Caco-2 (cell line): Measurements from ENCODE around the gene PLEKHH2. TPM values are rescaled to one million over a fixed set of nuclear protein-coding genes. Genes with fewer than 3 reads are reported as not detected.

Experiments
- BruUV-seq: library from RNA; stranded (reverse); fragments of 400-500 nt; replicated peaks from 2 replicates; lab custom pipeline; 2021; lab: Mats Ljungman, UMichigan
- CTCF ChIA-PET: fragments of 300-600 bp; sonication (Branson Sonifier 250); formaldehyde crosslinking; loops from one replicate; lab custom pipeline; 2022; ENCODE audit warnings: antibody characterized with exemption; lab: Charles Lee
- POLR2A ChIA-PET: fragments of 300-600 bp; sonication (Branson Sonifier 250); formaldehyde crosslinking; loops from one replicate; lab custom pipeline; 2022; ENCODE audit warnings: antibody characterized with exemption; lab: Charles Lee
- DNase-seq, 2 experiments: peaks; one replicate each; pipeline versions ENCODE4 v3.0.0 to v3.0.0-alpha.2; 2020 to 2022
- H3K27me3 ChIP-seq: replicated peaks from 2 replicates; pipeline ENCODE4 v1.6.0; 2011; ENCODE audit warnings: low read length; ENCODE audit not compliant: control insufficient read depth, insufficient read depth
- H3K36me3 ChIP-seq: 2 replicates; pipeline ENCODE4 v1.5.1; 2011; ENCODE audit warnings: low read length; ENCODE audit not compliant: control insufficient read depth, insufficient read depth
- H3K4me1 ChIP-seq: fragments of 250-450 bp; sonication (Bioruptor Pico); 2 replicates; pipeline ENCODE4 v1.5.1; 2020; ENCODE audit warnings: mild to moderate bottlenecking
- H3K4me3 ChIP-seq: 2 replicates; pipeline ENCODE4 v1.5.1; 2011; ENCODE audit warnings: low read depth, mild to moderate bottlenecking, control low read depth, low read length
- H3K9me3 ChIP-seq: fragments of 250-450 bp; sonication (Bioruptor Pico); 2 replicates; pipeline ENCODE4 v1.5.1; 2020; ENCODE audit warnings: mild to moderate bottlenecking, moderate library complexity
- H3K27ac Mint-ChIP-seq: one replicate; pipeline ENCODE4 v1.8.0; 2022; ENCODE audit warnings: mixed read lengths; ENCODE audit not compliant: unreplicated experiment
- H3K27me3 Mint-ChIP-seq: one replicate; pipeline ENCODE4 v1.8.0; 2022; ENCODE audit warnings: mixed read lengths; ENCODE audit not compliant: insufficient read depth, unreplicated experiment
- H3K36me3 Mint-ChIP-seq: one replicate; pipeline ENCODE4 v1.8.0; 2022; ENCODE audit warnings: mild to moderate bottlenecking, mixed read lengths; ENCODE audit not compliant: insufficient read depth, unreplicated experiment
- H3K4me1 Mint-ChIP-seq: one replicate; pipeline ENCODE4 v1.8.0; 2022; ENCODE audit warnings: low read depth, mixed read lengths; ENCODE audit not compliant: unreplicated experiment
- H3K4me3 Mint-ChIP-seq: one replicate; pipeline ENCODE4 v1.8.0; 2022; ENCODE audit warnings: mild to moderate bottlenecking, moderate library complexity, mixed read lengths; ENCODE audit not compliant: unreplicated experiment
- H3K9me3 Mint-ChIP-seq: one replicate; pipeline ENCODE4 v1.8.0; 2022; ENCODE audit warnings: mixed read lengths; ENCODE audit not compliant: unreplicated experiment
- CTCF ChIP-seq, 2 experiments: fragments of 200-600 bp in 1 of 2; IDR thresholded peaks; 1 replicate in 1 of 2; 2 replicates in 1 of 2; pipeline versions ENCODE4 v1.5.1 to v1.8.0; 2011 to 2022; ENCODE audit warnings: antibody characterized with exemption in 1 of 2, control low read depth in 1 of 2, inconsistent platforms in 1 of 2, low read depth in 1 of 2, low read length in 1 of 2, mild to moderate bottlenecking in 1 of 2, moderate library complexity in 1 of 2; ENCODE audit not compliant: insufficient read depth in 1 of 2, severe bottlenecking in 1 of 2, unreplicated experiment in 1 of 2
- intact Hi-C: fragments of 100-400 bp; cut with micrococcal nuclease; formaldehyde crosslinking; loops from one replicate; pipeline ENCODE4 v1.10.0; 2022; ENCODE audit not compliant: unreplicated experiment
- total RNA-seq: library from RNA; stranded (reverse); gene quantifications from 2 replicates; pipeline ENCODE4 v1.2.3, GENCODE V29; 2022

The PLEKHH2 gene
- total RNA-seq, 1 experiment from 2014 or later = 1.5 TPM

- ChIA-PET POLR2A (no interaction called here), CTCF (interaction anchor here (0.6 kb wide), 1 partner anchor 41 kb away, joined by 3 read pairs; no protein-coding TSS in a partner anchor)
- Mint-ChIP-seq H3K27me3 (peaks cover 5% of the 10 kb centered on the region), H3K4me1 (peaks cover 6% of the 10 kb centered on the region), H3K36me3 (no peaks in the 10 kb centered on the region), H3K4me3 (no peak overlapping the region), H3K27ac (no peak overlapping the region), H3K9me3 (no peaks in the 10 kb centered on the region)
- Histone ChIP-seq H3K9me3 (no peaks in the 10 kb centered on the region; the same call in 1 of the 2 replicates), H3K4me1 (peaks cover 7% of the 10 kb centered on the region; the same call in 1 of the 2 replicates), H3K36me3 (no peaks in the 10 kb centered on the region), H3K4me3 (no peak overlapping the region), H3K27me3 (no peaks in the 10 kb centered on the region)
- intact Hi-C loops = no loop called here
- TF ChIP-seq CTCF (IDR thresholded peaks at IDR 0.05; ENCODE audit: insufficient read depth in 1 of 2, low read depth in 1 of 2, low read length in 1 of 2, severe bottlenecking in 1 of 2, unreplicated experiment in 1 of 2) = no peak
- no TSS peak for BruUV-seq
- DNase-seq = no peak
Measured at GRCh38 chr2:43648994-43649701, 12.1 kb downstream of the PLEKHH2 start.

GRCh38 chr2:43653506-43653905 is 16.4 kb downstream of the PLEKHH2 start:
- Mint-ChIP-seq H3K36me3 (no peaks in the 10 kb centered on the region), H3K4me3 (no peak overlapping the region), H3K27ac (no peak overlapping the region), H3K9me3 (peaks cover 9% of the 10 kb centered on the region), H3K4me1 (peaks cover 6% of the 10 kb centered on the region), H3K27me3 (peaks cover 5% of the 10 kb centered on the region)
- no peaks in the 10 kb centered on the region for H3K36me3 ChIP-seq
- CTCF ChIA-PET = no interaction called here
- no peaks in the 10 kb centered on the region for H3K9me3 ChIP-seq
- no TSS peak for BruUV-seq
- no peak for DNase-seq
- H3K4me3 ChIP-seq = no peak overlapping the region
- peaks cover 7% of the 10 kb centered on the region; the same call in 1 of the 2 replicates for H3K4me1 ChIP-seq
- POLR2A ChIA-PET = no interaction called here
- intact Hi-C loops = no loop called here
- H3K27me3 ChIP-seq = no peaks in the 10 kb centered on the region
- TF ChIP-seq CTCF (IDR thresholded peaks at IDR 0.05; ENCODE audit: insufficient read depth in 1 of 2, low read depth in 1 of 2, low read length in 1 of 2, severe bottlenecking in 1 of 2, unreplicated experiment in 1 of 2) = no peak

- intact Hi-C loops = no loop called here
- H3K4me1 ChIP-seq = no peaks in the 10 kb centered on the region
- H3K9me3 ChIP-seq = no peaks in the 10 kb centered on the region
- no peak for DNase-seq
- no peaks in the 10 kb centered on the region for H3K4me1 Mint-ChIP-seq
- no peak for TF ChIP-seq CTCF (IDR thresholded peaks at IDR 0.05; ENCODE audit: insufficient read depth in 1 of 2, low read depth in 1 of 2, low read length in 1 of 2, severe bottlenecking in 1 of 2, unreplicated experiment in 1 of 2)
- no TSS peak for BruUV-seq
- POLR2A ChIA-PET = no interaction called here
- CTCF ChIA-PET = no interaction called here
- peaks cover 5% of the 10 kb centered on the region for H3K27me3 Mint-ChIP-seq
- H3K9me3 Mint-ChIP-seq = peaks cover 10% of the 10 kb centered on the region
- H3K27me3 ChIP-seq = no peaks in the 10 kb centered on the region
- no peaks in the 10 kb centered on the region for H3K36me3 ChIP-seq
- H3K4me3 Mint-ChIP-seq = no peak overlapping the region
- H3K36me3 Mint-ChIP-seq = no peaks in the 10 kb centered on the region
- H3K4me3 ChIP-seq = no peak overlapping the region
- H3K27ac Mint-ChIP-seq = no peak overlapping the region
Measured at GRCh38 chr2:43657241-43657640, 20.2 kb downstream of the PLEKHH2 start.
